MCF 10A (cell line): ENCODE data around the gene ADAM21. TPM values are rescaled to one million over a fixed set of nuclear protein-coding genes. Genes with fewer than 3 reads are reported as not detected.
"Not testable (repeated sequence)": the region's sequence is repeated elsewhere in the genome, so short reads cannot be mapped to it uniquely, and the experiment has no call there.

Experiments
- BruUV-seq: library from RNA; stranded (reverse); fragments of 400-500 nt; replicated peaks from 2 replicates; lab custom pipeline; 2021; lab: Mats Ljungman, UMichigan
- CTCF ChIA-PET: fragments of 300-600 bp; sonication (Branson Sonifier 250); formaldehyde crosslinking; extraction: SDS; loops from one replicate; lab custom pipeline; 2021; ENCODE audit warnings: antibody characterized with exemption, inconsistent platforms; lab: Yijun Ruan, JAX
- POLR2A ChIA-PET: fragments of 300-600, 350-650 bp; sonication (Branson Sonifier 250); formaldehyde crosslinking; extraction: SDS; loops from one replicate; lab custom pipeline; 2020; ENCODE audit warnings: antibody characterized with exemption, inconsistent platforms; lab: Yijun Ruan, JAX
- DNase-seq: peaks from one replicate; pipeline ENCODE4 v3.0.0-alpha.2; 2018; ENCODE audit not compliant: unreplicated experiment
- H3K27ac Mint-ChIP-seq: one replicate; pipeline ENCODE4 v1.8.0; 2022; ENCODE audit warnings: mild to moderate bottlenecking, low read depth, mixed read lengths; ENCODE audit not compliant: unreplicated experiment
- H3K27me3 Mint-ChIP-seq: one replicate; pipeline ENCODE4 v1.8.0; 2022; ENCODE audit warnings: mixed read lengths; ENCODE audit not compliant: insufficient read depth, unreplicated experiment
- H3K36me3 Mint-ChIP-seq: one replicate; pipeline ENCODE4 v1.8.0; 2022; ENCODE audit warnings: mild to moderate bottlenecking, moderate library complexity, mixed read lengths; ENCODE audit not compliant: insufficient read depth, unreplicated experiment
- H3K4me1 Mint-ChIP-seq: one replicate; pipeline ENCODE4 v1.8.0; 2022; ENCODE audit warnings: mixed read lengths; ENCODE audit not compliant: insufficient read depth, unreplicated experiment
- H3K4me3 Mint-ChIP-seq: one replicate; pipeline ENCODE4 v1.8.0; 2022; ENCODE audit warnings: mild to moderate bottlenecking, moderate library complexity, mixed read lengths; ENCODE audit not compliant: unreplicated experiment
- H3K9me3 Mint-ChIP-seq: one replicate; pipeline ENCODE4 v1.8.0; 2022; ENCODE audit warnings: mixed read lengths; ENCODE audit not compliant: unreplicated experiment
- intact Hi-C: fragments of 100-400 bp; cut with micrococcal nuclease; formaldehyde crosslinking; loops from 2 replicates; pipeline ENCODE4 v1.14.1; 2022
- total RNA-seq: library from RNA; stranded (reverse); gene quantifications from 2 replicates; pipeline ENCODE4 v1.2.3, GENCODE V29; 2022
- TF ChIP-seq, protein P1 (sequence below): fragments of 200-600 bp; IDR thresholded peaks from one replicate; pipeline ENCODE4 v1.8.0; 2022; ENCODE audit warnings: antibody characterized with exemption, mild to moderate bottlenecking; ENCODE audit not compliant: unreplicated experiment

Gene ADAM21
- total RNA-seq, 1 experiment from 2014 or later: 0.37 TPM

GRCh38 chr14:70416338-70416724, 35.6 kb upstream of the ADAM21 start:
- Mint-ChIP-seq H3K27ac (peak overlapping the region; percentile 81), H3K4me3 (peak overlapping the region; percentile 96), H3K36me3 (no peaks in the 10 kb centered on the region), H3K4me1 (peaks cover 21% of the 10 kb centered on the region), H3K9me3 (no peaks in the 10 kb centered on the region), H3K27me3 (no peaks in the 10 kb centered on the region)
- ChIA-PET CTCF (interaction anchor here (0.7 to 0.8 kb wide), 2 partner anchors 98 to 1523 kb away, joined by 3 to 7 read pairs; no protein-coding TSS in a partner anchor), POLR2A (interaction anchor here (0.9 to 2.2 kb wide), 3 partner anchors 9 to 57 kb away, joined by 3 to 25 read pairs (median 4); partner anchors contain the start of gene COX16)
- intact Hi-C loops: loop anchor here (5.0 kb wide), 1 partner anchor 59 kb away; the partner anchor contains the start of gene COX16
- TF ChIP-seq, protein P1, sequence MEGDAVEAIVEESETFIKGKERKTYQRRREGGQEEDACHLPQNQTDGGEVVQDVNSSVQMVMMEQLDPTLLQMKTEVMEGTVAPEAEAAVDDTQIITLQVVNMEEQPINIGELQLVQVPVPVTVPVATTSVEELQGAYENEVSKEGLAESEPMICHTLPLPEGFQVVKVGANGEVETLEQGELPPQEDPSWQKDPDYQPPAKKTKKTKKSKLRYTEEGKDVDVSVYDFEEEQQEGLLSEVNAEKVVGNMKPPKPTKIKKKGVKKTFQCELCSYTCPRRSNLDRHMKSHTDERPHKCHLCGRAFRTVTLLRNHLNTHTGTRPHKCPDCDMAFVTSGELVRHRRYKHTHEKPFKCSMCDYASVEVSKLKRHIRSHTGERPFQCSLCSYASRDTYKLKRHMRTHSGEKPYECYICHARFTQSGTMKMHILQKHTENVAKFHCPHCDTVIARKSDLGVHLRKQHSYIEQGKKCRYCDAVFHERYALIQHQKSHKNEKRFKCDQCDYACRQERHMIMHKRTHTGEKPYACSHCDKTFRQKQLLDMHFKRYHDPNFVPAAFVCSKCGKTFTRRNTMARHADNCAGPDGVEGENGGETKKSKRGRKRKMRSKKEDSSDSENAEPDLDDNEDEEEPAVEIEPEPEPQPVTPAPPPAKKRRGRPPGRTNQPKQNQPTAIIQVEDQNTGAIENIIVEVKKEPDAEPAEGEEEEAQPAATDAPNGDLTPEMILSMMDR: no peak
- DNase-seq: no peak
- TSS peak; percentile 66 for BruUV-seq

DNA sequence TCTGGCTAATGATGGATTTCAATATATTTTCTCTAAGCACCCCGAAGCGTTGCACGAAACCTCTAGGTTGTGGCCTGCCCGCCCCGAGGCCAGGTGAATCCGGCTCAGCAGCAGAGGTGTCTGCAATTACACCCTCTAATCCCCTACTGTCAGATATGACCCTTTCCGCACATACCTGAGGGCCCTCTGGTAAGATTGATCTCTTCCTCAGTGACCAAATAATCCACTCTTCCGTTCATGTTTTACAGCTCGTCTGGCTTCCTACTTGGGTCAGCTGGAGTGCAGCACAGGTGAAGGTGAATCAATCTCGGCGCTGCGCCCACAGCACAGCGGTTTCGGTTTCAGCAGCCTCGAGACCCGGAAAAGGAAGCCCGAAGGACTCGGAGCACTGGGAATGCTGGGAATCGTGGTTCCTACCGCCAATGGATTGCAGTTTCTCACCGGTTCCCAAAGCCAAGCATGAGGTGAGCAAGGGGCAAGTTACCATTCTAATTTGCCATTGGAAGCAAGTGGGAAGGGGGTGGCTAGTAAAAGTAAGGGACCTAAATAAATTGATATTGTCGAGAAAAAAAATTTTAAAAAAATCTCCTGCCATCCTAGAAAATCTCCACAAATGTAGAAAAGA, 35.1 kb upstream of the ADAM21 start, which contains the start of gene SYNJ2BP:
TSS of gene SYNJ2BP (minus strand) at position 366 of the 625 bp plus-strand sequence. CDS start at position 239, 127 bp downstream.
- ChIA-PET POLR2A (interaction anchor here (0.5 to 2.2 kb wide), 5 partner anchors 9 to 1018 kb away, joined by 3 to 25 read pairs (median 4); partner anchors contain the start of genes COX16, ERH and SLC39A9), CTCF (interaction anchor here (0.7 kb wide), 3 partner anchors 20 to 147 kb away, joined by 3 read pairs; no protein-coding TSS in a partner anchor)
- Mint-ChIP-seq H3K9me3 (no peaks in the 10 kb centered on the region), H3K36me3 (no peaks in the 10 kb centered on the region), H3K27ac (peak within 1 kb of the TSS; percentile 81), H3K4me3 (peak within 1 kb of the TSS; percentile 96), H3K27me3 (no peaks in the 10 kb centered on the region), H3K4me1 (peaks cover 21% of the 10 kb centered on the region)
- TF ChIP-seq, protein P1: no peak
- peak; percentile 88 for DNase-seq
- BruUV-seq: no TSS peak
- intact Hi-C loops: loop anchor here (5.0 kb wide), 1 partner anchor 60 kb away; the partner anchor contains the start of gene COX16

- H3K4me3 Mint-ChIP-seq, DNase-seq, POLR2A ChIA-PET, H3K27ac Mint-ChIP-seq, H3K27me3 Mint-ChIP-seq, BruUV-seq, H3K9me3 Mint-ChIP-seq, H3K36me3 Mint-ChIP-seq: not testable (repeated sequence)
- intact Hi-C loops: loop anchor here (5.0 kb wide), 1 partner anchor 62 kb away; the partner anchor contains the start of gene COX16
- CTCF ChIA-PET: interaction anchor here (0.7 kb wide), 1 partner anchor 660 kb away, joined by 3 read pairs; no protein-coding TSS in a partner anchor
- H3K4me1 Mint-ChIP-seq: peaks cover 19% of the 10 kb centered on the region
Measured at GRCh38 chr14:70419270-70419931, 32.6 kb upstream of the ADAM21 start.

- POLR2A ChIA-PET: no interaction called here
- no peak overlapping the region for H3K4me3 Mint-ChIP-seq
- peaks cover 12% of the 10 kb centered on the region for H3K9me3 Mint-ChIP-seq
- TF ChIP-seq, protein P1: no peak
- H3K36me3 Mint-ChIP-seq: no peaks in the 10 kb centered on the region
- no TSS peak for BruUV-seq
- no peaks in the 10 kb centered on the region for H3K4me1 Mint-ChIP-seq
- H3K27ac Mint-ChIP-seq: no peak overlapping the region
- intact Hi-C loops: no loop called here
- no peak for DNase-seq
- CTCF ChIA-PET: no interaction called here
- no peaks in the 10 kb centered on the region for H3K27me3 Mint-ChIP-seq
Measured at GRCh38 chr14:70422538-70422937, 29.4 kb upstream of the ADAM21 start.
